ENCODE data around the gene TCF7.

DNA sequence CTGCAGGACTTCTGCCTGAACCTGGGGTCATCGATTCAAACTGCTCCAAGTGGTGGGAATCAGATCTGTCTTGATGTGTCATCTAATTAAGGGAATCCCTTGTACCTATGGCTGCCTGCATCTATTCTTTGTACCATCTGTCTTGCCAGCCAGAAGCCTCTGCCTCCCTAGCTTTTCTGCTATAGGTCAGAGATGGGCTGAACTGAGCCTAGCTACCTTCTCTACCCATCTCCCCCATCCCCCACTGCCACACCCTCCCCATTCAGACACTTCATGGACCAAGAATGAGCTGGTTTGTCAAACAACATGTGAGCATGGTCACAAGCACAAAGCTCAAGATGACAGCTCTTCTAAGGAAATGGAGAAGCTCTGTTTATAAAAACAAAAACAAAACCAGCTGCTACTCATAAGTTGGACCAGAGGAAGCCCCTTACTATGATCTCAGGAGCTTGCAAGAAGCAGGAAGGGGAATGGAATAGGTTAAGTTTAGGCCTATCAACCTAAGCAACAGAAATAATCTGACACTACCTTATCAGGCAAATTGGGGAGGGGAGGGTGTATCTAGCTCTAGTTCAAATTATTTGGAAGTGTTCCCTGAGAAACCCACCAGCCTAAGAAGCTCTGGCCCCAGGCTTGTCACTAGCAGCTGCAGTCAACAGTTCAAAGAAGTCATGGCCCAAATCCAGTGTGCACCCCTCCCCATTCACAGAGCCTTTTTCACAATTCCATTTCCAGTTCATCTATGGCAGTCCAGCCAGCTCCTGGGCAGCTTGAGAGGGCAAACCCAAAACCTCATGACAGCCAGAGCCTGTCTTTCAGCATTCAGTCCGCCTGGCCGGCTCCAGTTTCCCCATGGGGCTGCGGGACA lies 32.4 kb downstream of the TCF7 start:
- TF ChIP-seq SIN3A (IDR thresholded peaks at IDR 0.05; ENCODE audit: borderline replicate concordance, low read depth, low read length) (no peak), ZNF3 (CRISPR knock-in tag; IDR thresholded peaks at IDR 0.05) (no peak), EP300 (IDR thresholded peaks at IDR 0.05; ENCODE audit: low read depth in 2 of 2, low read length in 2 of 2) (no peak), EP300 (CRISPR knock-in tag; IDR thresholded peaks at IDR 0.05; ENCODE audit: borderline replicate concordance) (no peak), ZNF709 (CRISPR knock-in tag; IDR thresholded peaks at IDR 0.05) (no peak), CEBPB (IDR thresholded peaks at IDR 0.05; ENCODE audit: borderline replicate concordance, low read depth, low read length) (no peak), TBP (CRISPR knock-in tag; IDR thresholded peaks at IDR 0.05) (no peak), ZBTB21 (CRISPR knock-in tag; IDR thresholded peaks at IDR 0.05) (no peak), ZNF101 (CRISPR knock-in tag; IDR thresholded peaks at IDR 0.05; ENCODE audit: borderline replicate concordance, low read depth) (no peak)
- TF ChIP-seq, protein P1, sequence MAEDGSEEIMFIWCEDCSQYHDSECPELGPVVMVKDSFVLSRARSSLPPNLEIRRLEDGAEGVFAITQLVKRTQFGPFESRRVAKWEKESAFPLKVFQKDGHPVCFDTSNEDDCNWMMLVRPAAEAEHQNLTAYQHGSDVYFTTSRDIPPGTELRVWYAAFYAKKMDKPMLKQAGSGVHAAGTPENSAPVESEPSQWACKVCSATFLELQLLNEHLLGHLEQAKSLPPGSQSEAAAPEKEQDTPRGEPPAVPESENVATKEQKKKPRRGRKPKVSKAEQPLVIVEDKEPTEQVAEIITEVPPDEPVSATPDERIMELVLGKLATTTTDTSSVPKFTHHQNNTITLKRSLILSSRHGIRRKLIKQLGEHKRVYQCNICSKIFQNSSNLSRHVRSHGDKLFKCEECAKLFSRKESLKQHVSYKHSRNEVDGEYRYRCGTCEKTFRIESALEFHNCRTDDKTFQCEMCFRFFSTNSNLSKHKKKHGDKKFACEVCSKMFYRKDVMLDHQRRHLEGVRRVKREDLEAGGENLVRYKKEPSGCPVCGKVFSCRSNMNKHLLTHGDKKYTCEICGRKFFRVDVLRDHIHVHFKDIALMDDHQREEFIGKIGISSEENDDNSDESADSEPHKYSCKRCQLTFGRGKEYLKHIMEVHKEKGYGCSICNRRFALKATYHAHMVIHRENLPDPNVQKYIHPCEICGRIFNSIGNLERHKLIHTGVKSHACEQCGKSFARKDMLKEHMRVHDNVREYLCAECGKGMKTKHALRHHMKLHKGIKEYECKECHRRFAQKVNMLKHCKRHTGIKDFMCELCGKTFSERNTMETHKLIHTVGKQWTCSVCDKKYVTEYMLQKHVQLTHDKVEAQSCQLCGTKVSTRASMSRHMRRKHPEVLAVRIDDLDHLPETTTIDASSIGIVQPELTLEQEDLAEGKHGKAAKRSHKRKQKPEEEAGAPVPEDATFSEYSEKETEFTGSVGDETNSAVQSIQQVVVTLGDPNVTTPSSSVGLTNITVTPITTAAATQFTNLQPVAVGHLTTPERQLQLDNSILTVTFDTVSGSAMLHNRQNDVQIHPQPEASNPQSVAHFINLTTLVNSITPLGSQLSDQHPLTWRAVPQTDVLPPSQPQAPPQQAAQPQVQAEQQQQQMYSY (CRISPR knock-in tag; IDR thresholded peaks at IDR 0.05): no peak
- TF ChIP-seq, protein P2, sequence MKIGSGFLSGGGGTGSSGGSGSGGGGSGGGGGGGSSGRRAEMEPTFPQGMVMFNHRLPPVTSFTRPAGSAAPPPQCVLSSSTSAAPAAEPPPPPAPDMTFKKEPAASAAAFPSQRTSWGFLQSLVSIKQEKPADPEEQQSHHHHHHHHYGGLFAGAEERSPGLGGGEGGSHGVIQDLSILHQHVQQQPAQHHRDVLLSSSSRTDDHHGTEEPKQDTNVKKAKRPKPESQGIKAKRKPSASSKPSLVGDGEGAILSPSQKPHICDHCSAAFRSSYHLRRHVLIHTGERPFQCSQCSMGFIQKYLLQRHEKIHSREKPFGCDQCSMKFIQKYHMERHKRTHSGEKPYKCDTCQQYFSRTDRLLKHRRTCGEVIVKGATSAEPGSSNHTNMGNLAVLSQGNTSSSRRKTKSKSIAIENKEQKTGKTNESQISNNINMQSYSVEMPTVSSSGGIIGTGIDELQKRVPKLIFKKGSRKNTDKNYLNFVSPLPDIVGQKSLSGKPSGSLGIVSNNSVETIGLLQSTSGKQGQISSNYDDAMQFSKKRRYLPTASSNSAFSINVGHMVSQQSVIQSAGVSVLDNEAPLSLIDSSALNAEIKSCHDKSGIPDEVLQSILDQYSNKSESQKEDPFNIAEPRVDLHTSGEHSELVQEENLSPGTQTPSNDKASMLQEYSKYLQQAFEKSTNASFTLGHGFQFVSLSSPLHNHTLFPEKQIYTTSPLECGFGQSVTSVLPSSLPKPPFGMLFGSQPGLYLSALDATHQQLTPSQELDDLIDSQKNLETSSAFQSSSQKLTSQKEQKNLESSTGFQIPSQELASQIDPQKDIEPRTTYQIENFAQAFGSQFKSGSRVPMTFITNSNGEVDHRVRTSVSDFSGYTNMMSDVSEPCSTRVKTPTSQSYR (CRISPR knock-in tag; IDR thresholded peaks at IDR 0.05; ENCODE audit: borderline replicate concordance): no peak
- TF ChIP-seq, protein P3, sequence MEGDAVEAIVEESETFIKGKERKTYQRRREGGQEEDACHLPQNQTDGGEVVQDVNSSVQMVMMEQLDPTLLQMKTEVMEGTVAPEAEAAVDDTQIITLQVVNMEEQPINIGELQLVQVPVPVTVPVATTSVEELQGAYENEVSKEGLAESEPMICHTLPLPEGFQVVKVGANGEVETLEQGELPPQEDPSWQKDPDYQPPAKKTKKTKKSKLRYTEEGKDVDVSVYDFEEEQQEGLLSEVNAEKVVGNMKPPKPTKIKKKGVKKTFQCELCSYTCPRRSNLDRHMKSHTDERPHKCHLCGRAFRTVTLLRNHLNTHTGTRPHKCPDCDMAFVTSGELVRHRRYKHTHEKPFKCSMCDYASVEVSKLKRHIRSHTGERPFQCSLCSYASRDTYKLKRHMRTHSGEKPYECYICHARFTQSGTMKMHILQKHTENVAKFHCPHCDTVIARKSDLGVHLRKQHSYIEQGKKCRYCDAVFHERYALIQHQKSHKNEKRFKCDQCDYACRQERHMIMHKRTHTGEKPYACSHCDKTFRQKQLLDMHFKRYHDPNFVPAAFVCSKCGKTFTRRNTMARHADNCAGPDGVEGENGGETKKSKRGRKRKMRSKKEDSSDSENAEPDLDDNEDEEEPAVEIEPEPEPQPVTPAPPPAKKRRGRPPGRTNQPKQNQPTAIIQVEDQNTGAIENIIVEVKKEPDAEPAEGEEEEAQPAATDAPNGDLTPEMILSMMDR (CRISPR knock-in tag; IDR thresholded peaks at IDR 0.05): no peak

Measured in HepG2 (cell line).